Measurements from ENCODE around the gene FREM1.

DNA sequence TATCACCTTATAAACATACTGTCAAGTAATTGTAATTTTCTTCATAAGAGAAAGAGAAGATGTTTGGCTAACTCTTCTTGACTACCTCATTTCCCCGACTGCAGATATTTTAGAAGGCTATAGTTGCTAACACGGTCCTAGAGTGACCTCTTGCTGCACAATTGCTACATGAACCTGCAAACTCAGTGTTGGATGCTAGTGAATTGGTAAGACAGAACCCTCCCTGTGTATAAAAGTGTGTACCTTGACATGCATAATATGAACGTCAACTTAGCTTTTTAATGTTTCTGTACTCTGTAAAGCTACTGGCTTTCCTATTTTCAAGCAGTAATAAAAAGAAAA, 141.0 kb downstream of the FREM1 start:
- no peak for TF ChIP-seq POLR2A (IDR thresholded peaks at IDR 0.05)
- TF ChIP-seq, protein P1, sequence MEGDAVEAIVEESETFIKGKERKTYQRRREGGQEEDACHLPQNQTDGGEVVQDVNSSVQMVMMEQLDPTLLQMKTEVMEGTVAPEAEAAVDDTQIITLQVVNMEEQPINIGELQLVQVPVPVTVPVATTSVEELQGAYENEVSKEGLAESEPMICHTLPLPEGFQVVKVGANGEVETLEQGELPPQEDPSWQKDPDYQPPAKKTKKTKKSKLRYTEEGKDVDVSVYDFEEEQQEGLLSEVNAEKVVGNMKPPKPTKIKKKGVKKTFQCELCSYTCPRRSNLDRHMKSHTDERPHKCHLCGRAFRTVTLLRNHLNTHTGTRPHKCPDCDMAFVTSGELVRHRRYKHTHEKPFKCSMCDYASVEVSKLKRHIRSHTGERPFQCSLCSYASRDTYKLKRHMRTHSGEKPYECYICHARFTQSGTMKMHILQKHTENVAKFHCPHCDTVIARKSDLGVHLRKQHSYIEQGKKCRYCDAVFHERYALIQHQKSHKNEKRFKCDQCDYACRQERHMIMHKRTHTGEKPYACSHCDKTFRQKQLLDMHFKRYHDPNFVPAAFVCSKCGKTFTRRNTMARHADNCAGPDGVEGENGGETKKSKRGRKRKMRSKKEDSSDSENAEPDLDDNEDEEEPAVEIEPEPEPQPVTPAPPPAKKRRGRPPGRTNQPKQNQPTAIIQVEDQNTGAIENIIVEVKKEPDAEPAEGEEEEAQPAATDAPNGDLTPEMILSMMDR (IDR thresholded peaks at IDR 0.05): no peak
- no peak for TF ChIP-seq POLR2AphosphoS5 (IDR thresholded peaks at IDR 0.05)
- no peak for TF ChIP-seq EP300 (IDR thresholded peaks at IDR 0.05)
